Anterior cingulate cortex (tissue), 58 donors: Measurements from ENCODE around the gene IL31.
A peak's percentile ranks its signal among the peaks of the same experiment; 100 is the strongest.
"Not testable (repeated sequence)": the region's sequence is repeated elsewhere in the genome, so short reads cannot be mapped to it uniquely, and the experiment has no call there.

ENCODE experiments used
- DNase-seq, 58 donors: peaks; one replicate each; lab custom pipeline; 2025; lab: John Stamatoyannopoulos, UW

IL31 gene

GRCh38 chr12:122194804-122195203 is 20.8 kb upstream of the IL31 start:
- DNase-seq: no peak

DNA sequence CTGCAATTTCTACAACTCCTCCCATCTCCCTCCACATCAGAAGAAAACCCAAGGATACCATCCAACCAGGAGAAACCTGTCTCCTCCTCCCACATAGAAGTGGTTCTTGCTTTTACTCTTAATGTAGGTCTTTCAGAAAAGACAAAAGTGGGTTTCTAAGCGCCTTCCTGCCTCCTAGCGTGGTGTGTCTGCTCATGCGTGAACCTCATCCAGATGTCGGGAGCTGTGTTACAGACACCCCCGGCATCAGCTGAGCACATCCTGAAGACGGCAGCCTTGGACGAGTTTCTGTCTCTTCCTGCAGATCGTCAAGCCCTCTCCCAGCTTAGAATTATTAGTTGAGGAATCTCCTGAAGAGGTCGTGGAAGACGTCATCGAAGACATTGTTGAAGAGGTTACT is 18.4 kb upstream of the IL31 start:
- no peak for DNase-seq

GRCh38 chr12:122190842-122191668 is 17.0 kb upstream of the IL31 start:
- DNase-seq: peak in 12 of 58 donors; percentile 2 to 39 (median 18)

- no peak for DNase-seq
Observed at GRCh38 chr12:122189626-122190475, 15.8 kb upstream of the IL31 start.

GRCh38 chr12:122187466-122187865 is 13.4 kb upstream of the IL31 start:
- no peak for DNase-seq

DNA sequence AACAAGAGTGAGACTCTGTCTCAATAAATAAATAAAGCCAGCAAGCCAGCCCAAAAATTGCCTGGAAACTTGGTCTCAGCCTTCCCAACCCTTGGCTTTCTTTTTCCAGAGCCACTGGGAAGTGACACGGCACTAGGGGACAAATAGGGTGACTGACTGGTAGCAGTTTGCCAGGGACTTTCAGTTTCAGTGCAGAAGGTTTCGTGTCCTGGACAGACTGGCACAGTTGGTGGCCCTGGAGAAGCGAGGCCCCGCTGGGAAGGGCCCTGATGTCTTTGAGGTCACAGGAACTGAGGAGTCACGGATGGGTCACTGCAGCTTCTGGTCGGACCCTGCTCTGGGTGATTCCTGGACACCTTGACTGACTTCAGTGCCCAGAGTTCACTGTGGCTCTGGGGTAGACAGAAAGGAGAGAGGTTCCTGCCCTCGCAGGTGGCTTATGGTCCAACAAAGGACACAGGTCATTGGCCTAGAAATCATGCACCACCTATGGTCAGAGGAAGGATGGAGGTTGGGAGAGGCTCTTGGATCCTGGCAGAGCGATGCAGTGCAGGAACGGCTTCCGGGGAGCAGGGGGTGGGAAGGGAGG is 11.6 kb upstream of the IL31 start:
- DNase-seq: no peak

DNA sequence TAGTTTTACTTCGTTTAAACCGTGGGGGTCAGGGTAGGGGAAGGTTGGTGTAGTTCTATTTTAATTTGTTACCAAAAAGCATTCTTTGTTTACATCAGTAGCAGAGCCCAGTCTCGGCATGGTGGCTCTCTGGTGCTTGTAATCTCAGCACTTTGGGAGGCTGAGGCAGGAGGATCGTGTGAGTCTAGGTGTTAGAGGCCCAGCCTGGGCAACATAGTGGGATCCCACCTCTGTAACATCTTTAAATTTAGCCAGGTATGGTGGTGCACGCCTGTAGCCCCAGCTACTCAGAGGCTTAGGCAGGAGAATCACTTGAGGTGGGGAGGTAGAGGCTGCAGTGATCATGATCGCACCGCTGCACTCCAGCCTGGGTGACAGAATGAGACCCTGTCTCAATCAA is 11.1 kb upstream of the IL31 start:
- DNase-seq: no peak

- no peak for DNase-seq
Observed at GRCh38 chr12:122184517-122184916, 10.5 kb upstream of the IL31 start.

- DNase-seq: no peak
Observed at GRCh38 chr12:122183588-122183940, 9.5 kb upstream of the IL31 start.

DNA sequence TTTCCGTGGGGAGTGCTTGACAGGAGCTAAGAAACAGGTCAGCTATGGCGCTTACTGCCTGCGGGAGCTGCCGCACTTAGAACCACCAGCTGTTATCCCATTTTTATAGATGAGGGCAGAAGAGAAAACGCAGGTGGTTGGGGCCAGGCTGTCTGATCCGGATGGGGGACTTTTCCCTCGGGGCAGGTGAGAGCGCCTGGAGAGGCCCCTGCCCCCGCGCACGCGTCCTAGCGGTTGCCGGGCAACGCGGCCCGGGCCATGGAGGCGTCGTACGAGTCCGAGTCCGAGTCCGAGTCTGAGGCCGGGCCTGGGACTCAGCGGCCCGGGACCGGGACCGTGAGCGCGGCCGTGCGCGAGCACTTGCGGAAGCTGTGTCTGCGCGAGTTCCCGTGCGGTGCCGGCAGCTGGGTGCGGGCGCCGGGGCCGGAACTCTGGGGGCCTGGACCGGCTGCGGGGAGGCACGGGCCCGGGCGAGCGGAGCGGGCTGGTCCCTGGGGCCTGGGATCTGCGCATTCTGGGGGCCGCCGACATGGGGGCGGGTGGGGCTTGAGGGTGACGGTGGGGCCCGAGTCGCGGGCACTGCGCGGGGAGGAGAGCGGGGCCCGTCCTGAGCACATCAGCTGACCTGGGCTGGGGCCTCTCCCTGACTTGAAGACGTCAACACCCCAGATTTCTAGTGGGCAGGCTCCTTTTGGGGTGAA is 9.0 kb upstream of the IL31 start, which contains the start of gene LRRC43:
TSS of gene LRRC43 (plus strand) at position 237 of the 701 bp plus-strand sequence. CDS start at position 259, 22 bp downstream.
- peak in 14 of 58 donors; percentile 11 to 66 (median 22) for DNase-seq

- not testable (repeated sequence) for DNase-seq
Observed at GRCh38 chr12:122176473-122176872, 2.5 kb upstream of the IL31 start.

- no peak for DNase-seq
Observed at GRCh38 chr12:122172262-122172939, 1.6 kb downstream of the IL31 start.

DNA sequence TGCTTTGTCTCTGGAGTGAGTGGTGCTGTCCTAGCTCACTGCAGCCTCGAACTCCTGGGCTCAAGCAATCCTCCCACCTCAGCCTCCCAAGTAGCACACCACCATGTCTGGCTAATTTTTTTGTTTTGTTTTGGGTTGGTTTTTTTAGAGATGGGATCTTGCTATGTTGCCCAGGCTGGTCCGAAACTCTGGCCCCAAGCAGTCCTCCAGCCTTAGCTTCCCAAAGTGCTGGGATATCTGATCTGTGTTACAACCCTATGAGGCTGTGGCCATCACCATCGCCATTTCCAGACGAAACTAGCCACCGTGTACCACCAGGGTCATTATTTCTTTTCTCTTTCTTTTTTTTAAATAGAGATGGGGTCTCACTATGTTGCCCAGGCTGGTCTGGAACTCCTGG is 2.6 kb downstream of the IL31 start:
- no peak for DNase-seq

DNA sequence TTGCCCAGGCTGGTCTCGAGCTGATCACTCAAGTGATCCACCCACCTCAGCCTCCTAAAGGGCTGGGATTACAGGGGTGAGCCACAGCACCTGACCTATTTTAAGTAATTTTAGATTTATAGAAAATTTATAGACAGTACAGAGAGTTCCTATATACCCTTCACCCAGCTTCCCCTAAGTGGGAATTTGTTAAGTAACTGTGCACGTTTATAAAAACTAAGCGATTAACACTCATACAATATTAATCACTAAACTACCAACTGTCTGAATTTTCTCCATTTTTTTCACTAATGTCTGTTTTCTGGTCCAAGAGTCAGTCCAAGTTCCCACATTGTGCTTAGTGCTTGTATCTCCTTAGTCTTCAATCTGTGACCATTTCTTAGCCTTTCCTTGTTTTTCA is 5.5 kb downstream of the IL31 start:
- no peak for DNase-seq

- DNase-seq: no peak
Observed at GRCh38 chr12:122167356-122167925, 6.6 kb downstream of the IL31 start.

- no peak for DNase-seq
Observed at GRCh38 chr12:122166422-122167349, 7.3 kb downstream of the IL31 start.

DNA sequence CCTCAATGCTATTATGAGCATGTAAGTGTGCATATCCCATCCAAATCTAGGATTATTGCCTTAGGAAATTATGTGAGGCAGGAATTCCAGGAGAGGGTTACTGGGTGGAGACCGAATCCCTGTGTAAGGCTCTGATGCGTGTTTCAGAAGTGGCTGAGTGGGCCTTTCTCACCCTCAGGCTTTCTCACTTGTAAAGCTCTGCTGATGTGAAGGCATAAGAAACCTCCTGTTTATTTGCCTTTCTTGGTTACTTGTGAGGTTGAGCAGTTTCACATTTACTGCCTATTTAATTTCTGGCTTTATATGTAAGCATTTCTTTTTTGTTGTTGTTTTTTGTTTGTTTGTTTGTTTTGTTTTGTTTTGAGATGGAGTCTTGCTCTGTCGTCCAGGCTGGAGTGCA is 11.0 kb downstream of the IL31 start:
- no peak for DNase-seq

DNA sequence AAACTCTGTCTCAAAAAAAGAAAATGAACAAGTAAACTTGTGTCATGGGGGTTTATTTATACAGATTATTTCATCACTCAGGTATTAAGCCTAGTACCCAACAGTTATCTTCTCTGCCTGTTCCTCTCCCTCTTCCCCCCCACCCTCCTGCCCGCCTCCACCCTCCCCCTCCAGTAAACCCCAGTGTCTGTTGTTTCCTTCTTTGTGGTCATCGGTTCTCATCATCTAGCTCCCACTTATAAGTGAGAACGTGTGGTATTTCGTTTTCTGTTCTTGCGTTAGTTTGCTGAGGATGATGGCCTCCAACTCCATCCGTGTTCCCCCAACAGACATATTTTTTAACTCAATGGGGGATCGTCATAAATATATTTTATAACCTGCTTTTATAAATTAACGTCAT is 12.3 kb downstream of the IL31 start:
- DNase-seq: no peak

DNA sequence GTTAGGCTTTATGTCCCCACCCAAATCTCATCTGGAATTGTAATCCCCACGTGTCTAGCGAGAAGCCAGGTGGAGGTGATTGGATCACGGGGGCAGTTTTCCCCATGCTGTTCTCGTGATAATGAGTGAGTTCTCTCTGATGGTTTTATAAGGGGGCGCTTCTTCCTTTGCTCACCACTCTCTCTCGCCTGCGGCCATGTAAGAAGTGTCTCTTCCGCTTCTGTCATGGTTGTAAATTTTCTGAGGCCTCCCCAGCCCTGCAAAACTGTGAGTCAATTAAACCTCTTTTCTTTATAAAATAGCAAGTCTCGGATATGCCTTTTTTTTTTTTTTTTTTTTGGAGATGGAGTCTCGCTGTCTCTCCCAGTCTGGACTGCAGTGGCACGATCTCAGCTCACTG is 13.3 kb downstream of the IL31 start:
- DNase-seq: no peak
